Measurements from ENCODE around the gene STIMATE.

The STIMATE gene

GRCh38 chr3:52813810-52814209, 83.5 kb downstream of the STIMATE start:
- no peak for DNase-seq

GRCh38 chr3:52811452-52812011, 85.8 kb downstream of the STIMATE start:
- no peak for DNase-seq

- DNase-seq = no peak
Measured at GRCh38 chr3:52810923-52811322, 86.4 kb downstream of the STIMATE start.

GRCh38 chr3:52809662-52810377, 87.5 kb downstream of the STIMATE start:
- DNase-seq = no peak

- no peak for DNase-seq
Measured at GRCh38 chr3:52809149-52809548, 88.2 kb downstream of the STIMATE start.

- DNase-seq = no peak
Measured at GRCh38 chr3:52805270-52806039, 91.9 kb downstream of the STIMATE start.

- DNase-seq = no peak
Measured at GRCh38 chr3:52801839-52802238, 95.5 kb downstream of the STIMATE start.

- DNase-seq = no peak
Measured at GRCh38 chr3:52800079-52800478, 97.3 kb downstream of the STIMATE start.

- no peak for DNase-seq
Measured at GRCh38 chr3:52798978-52799476, 98.3 kb downstream of the STIMATE start.

GRCh38 chr3:52798376-52798977, 98.9 kb downstream of the STIMATE start:
- no peak for DNase-seq

- DNase-seq = no peak
Measured at GRCh38 chr3:52796411-52796810, 100.9 kb downstream of the STIMATE start.

GRCh38 chr3:52795298-52795900, 101.9 kb downstream of the STIMATE start:
- no peak for DNase-seq

- no peak for DNase-seq
Measured at GRCh38 chr3:52794612-52795099, 102.7 kb downstream of the STIMATE start, which contains the start of gene ITIH3. Gene ITIH3, plus strand, starts transcription at chr3:52794796. Its CDS starts 8 bp downstream, at chr3:52794804.

GRCh38 chr3:52793702-52794611, 103.4 kb downstream of the STIMATE start:
- no peak for DNase-seq

GRCh38 chr3:52792961-52793695, 104.2 kb downstream of the STIMATE start:
- DNase-seq = no peak

GRCh38 chr3:52792413-52792812, 104.9 kb downstream of the STIMATE start:
- DNase-seq = no peak

- no peak for DNase-seq
Measured at GRCh38 chr3:52791928-52792327, 105.4 kb downstream of the STIMATE start.

GRCh38 chr3:52791366-52791765, 106.0 kb downstream of the STIMATE start:
- DNase-seq = no peak

- no peak for DNase-seq
Measured at GRCh38 chr3:52790741-52791140, 106.6 kb downstream of the STIMATE start.

GRCh38 chr3:52790337-52790736, 107.0 kb downstream of the STIMATE start:
- no peak for DNase-seq

- no peak for DNase-seq
Measured at GRCh38 chr3:52789746-52790040, 107.7 kb downstream of the STIMATE start.
